Measurements from ENCODE around the gene NSUN6. TPM values are rescaled to one million over a fixed set of nuclear protein-coding genes. Genes with fewer than 3 reads are reported as not detected.

NSUN6 gene
- polyA plus RNA-seq, 3 donors = 1.2 to 5.1 (median 3.1) TPM

GRCh38 chr10:18504161-18504560, 147.2 kb downstream of the NSUN6 start:
- Histone ChIP-seq H2AFZ (ENCODE audit: insufficient read depth, low read depth, low read length, poor library complexity, severe bottlenecking) (no peak overlapping the region), H3K27ac (ENCODE audit: low read depth in 1 of 2, low read length in 2 of 2) (no peak overlapping the region), H3K4me2 (replicated peaks; ENCODE audit: extremely low read depth, low read length, poor library complexity, severe bottlenecking) (no peak overlapping the region), H3K4me3 (replicated peaks in 1 of 3; ENCODE audit: low read depth in 2 of 3, low read length in 3 of 3) (no peak overlapping the region), H3K36me3 (replicated peaks in 1 of 2; ENCODE audit: control insufficient read depth in 1 of 2, insufficient read depth in 2 of 2, low read length in 2 of 2) (no peaks in the 10 kb centered on the region), H4K20me1 (ENCODE audit: insufficient read depth, low read length) (no peaks in the 10 kb centered on the region), H3K79me2 (ENCODE audit: insufficient read depth, low read length) (no peaks in the 10 kb centered on the region), H3K4me1 (ENCODE audit: control insufficient read depth in 1 of 2, insufficient read depth in 2 of 2, low read length in 2 of 2) (no peaks in the 10 kb centered on the region), H3K9me3 (replicated peaks in 1 of 2; ENCODE audit: control insufficient read depth in 1 of 2, insufficient read depth in 1 of 2, low read length in 2 of 2) (no peaks in the 10 kb centered on the region), H3K9ac (ENCODE audit: insufficient read depth, low read length, poor library complexity, severe bottlenecking) (no peak overlapping the region), H3K27me3 (ENCODE audit: control insufficient read depth in 2 of 2, insufficient read depth in 2 of 2, low read length in 2 of 2) (no peaks in the 10 kb centered on the region)
- H3K36me3 Mint-ChIP-seq = no peaks in the 10 kb centered on the region
- H3K4me1 Mint-ChIP-seq = no peaks in the 10 kb centered on the region
- H3K4me3 Mint-ChIP-seq = no peak overlapping the region
- no peak for DNase-seq
- H3K27ac Mint-ChIP-seq = no peak overlapping the region
- intact Hi-C loops (cut with micrococcal nuclease) = no loop called here
- peaks cover 0 to 2% (median 1%) of the 10 kb centered on the region in 3 donors for H3K27me3 Mint-ChIP-seq (ENCODE audit: low read depth in 3 of 3)
- peaks cover 0 to 3% (median 0%) of the 10 kb centered on the region in 7 donors for H3K9me3 Mint-ChIP-seq
- 100% methylated on average over 4 of the region's 5 CpGs for WGBS (ENCODE audit: insufficient coverage)
- TF ChIP-seq CTCF (IDR thresholded peaks at IDR 0.05) = no peak

GRCh38 chr10:18501629-18502028, 149.8 kb downstream of the NSUN6 start:
- Histone ChIP-seq H4K20me1 (ENCODE audit: insufficient read depth, low read length) (no peaks in the 10 kb centered on the region), H3K79me2 (ENCODE audit: insufficient read depth, low read length) (no peaks in the 10 kb centered on the region), H3K27me3 (ENCODE audit: control insufficient read depth in 2 of 2, insufficient read depth in 2 of 2, low read length in 2 of 2) (no peaks in the 10 kb centered on the region), H3K36me3 (replicated peaks in 1 of 2; ENCODE audit: control insufficient read depth in 1 of 2, insufficient read depth in 2 of 2, low read length in 2 of 2) (no peaks in the 10 kb centered on the region), H3K9me3 (replicated peaks in 1 of 2; ENCODE audit: control insufficient read depth in 1 of 2, insufficient read depth in 1 of 2, low read length in 2 of 2) (no peaks in the 10 kb centered on the region), H3K27ac (ENCODE audit: low read depth in 1 of 2, low read length in 2 of 2) (no peak overlapping the region), H2AFZ (ENCODE audit: insufficient read depth, low read depth, low read length, poor library complexity, severe bottlenecking) (no peak overlapping the region), H3K4me3 (replicated peaks in 1 of 3; ENCODE audit: low read depth in 2 of 3, low read length in 3 of 3) (no peak overlapping the region), H3K4me1 (ENCODE audit: control insufficient read depth in 1 of 2, insufficient read depth in 2 of 2, low read length in 2 of 2) (no peaks in the 10 kb centered on the region), H3K9ac (ENCODE audit: insufficient read depth, low read length, poor library complexity, severe bottlenecking) (no peak overlapping the region), H3K4me2 (replicated peaks; ENCODE audit: extremely low read depth, low read length, poor library complexity, severe bottlenecking) (no peak overlapping the region)
- no peak overlapping the region for H3K27ac Mint-ChIP-seq
- no peaks in the 10 kb centered on the region for H3K4me1 Mint-ChIP-seq
- TF ChIP-seq CTCF (IDR thresholded peaks at IDR 0.05) = no peak
- H3K4me3 Mint-ChIP-seq = no peak overlapping the region
- peaks cover 0 to 4% (median 0%) of the 10 kb centered on the region in 7 donors for H3K9me3 Mint-ChIP-seq
- H3K27me3 Mint-ChIP-seq (ENCODE audit: low read depth in 3 of 3) = peaks cover 0 to 2% (median 1%) of the 10 kb centered on the region in 3 donors
- WGBS (ENCODE audit: insufficient coverage) = no CpG with 5 or more reads among the region's 5 CpGs
- intact Hi-C loops (cut with micrococcal nuclease) = no loop called here
- DNase-seq = no peak
- no peaks in the 10 kb centered on the region for H3K36me3 Mint-ChIP-seq
